A673 (cell line): Measurements from ENCODE around the gene TASP1.

Experiments
- EZH2 ChIP-seq: fragments of 200-600 bp; sonication (generic); IDR thresholded peaks from 2 replicates; pipeline ENCODE4 v1.6.1; 2017; ENCODE audit warnings: borderline replicate concordance, low read depth, mild to moderate bottlenecking, mixed read lengths, antibody characterized with exemption, low read length; ENCODE audit not compliant: poor library complexity, severe bottlenecking
- TF ChIP-seq, protein P1 (sequence below): fragments of 300-800, 200-600 bp; sonication (generic); conservative IDR thresholded peaks from 2 replicates; pipeline ENCODE4 v1.5.1; 2017; ENCODE audit warnings: low read depth, mild to moderate bottlenecking, antibody characterized with exemption, low read length, moderate library complexity, mixed read lengths

GRCh38 chr20:13672690-13673089 is 34.0 kb upstream of the TASP1 start:
- TF ChIP-seq, protein P1, sequence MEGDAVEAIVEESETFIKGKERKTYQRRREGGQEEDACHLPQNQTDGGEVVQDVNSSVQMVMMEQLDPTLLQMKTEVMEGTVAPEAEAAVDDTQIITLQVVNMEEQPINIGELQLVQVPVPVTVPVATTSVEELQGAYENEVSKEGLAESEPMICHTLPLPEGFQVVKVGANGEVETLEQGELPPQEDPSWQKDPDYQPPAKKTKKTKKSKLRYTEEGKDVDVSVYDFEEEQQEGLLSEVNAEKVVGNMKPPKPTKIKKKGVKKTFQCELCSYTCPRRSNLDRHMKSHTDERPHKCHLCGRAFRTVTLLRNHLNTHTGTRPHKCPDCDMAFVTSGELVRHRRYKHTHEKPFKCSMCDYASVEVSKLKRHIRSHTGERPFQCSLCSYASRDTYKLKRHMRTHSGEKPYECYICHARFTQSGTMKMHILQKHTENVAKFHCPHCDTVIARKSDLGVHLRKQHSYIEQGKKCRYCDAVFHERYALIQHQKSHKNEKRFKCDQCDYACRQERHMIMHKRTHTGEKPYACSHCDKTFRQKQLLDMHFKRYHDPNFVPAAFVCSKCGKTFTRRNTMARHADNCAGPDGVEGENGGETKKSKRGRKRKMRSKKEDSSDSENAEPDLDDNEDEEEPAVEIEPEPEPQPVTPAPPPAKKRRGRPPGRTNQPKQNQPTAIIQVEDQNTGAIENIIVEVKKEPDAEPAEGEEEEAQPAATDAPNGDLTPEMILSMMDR: no peak
- TF ChIP-seq EZH2: no peak
